ENCODE data around the gene FAM83D. TPM values are rescaled to one million over a fixed set of nuclear protein-coding genes. Genes with fewer than 3 reads are reported as not detected.

FAM83D gene
- total RNA-seq, 3 donors from 2014 or later = 1.3 to 1.9 (median 1.4) TPM

- Mint-ChIP-seq H3K4me3 (no peak overlapping the region), H3K4me1 (ENCODE audit: low read depth) (peaks cover 45% of the 10 kb centered on the region), H3K36me3 (ENCODE audit: insufficient read depth) (peaks cover 15% of the 10 kb centered on the region), H3K9me3 (no peaks in the 10 kb centered on the region), H3K27me3 (ENCODE audit: low read depth) (no peaks in the 10 kb centered on the region)
- DNase-seq (no peak), ATAC-seq (no peak)
These were observed 36.3 kb upstream of the FAM83D start for GRCh38 chr20:38889792-38890496.

- no peaks in the 10 kb centered on the region for H3K9me3 Mint-ChIP-seq
- H3K4me3 Mint-ChIP-seq = no peak overlapping the region
- H3K4me1 Mint-ChIP-seq (ENCODE audit: low read depth) = peaks cover 43% of the 10 kb centered on the region
- ATAC-seq (peak; percentile 32), DNase-seq (no peak)
- H3K27me3 Mint-ChIP-seq (ENCODE audit: low read depth) = no peaks in the 10 kb centered on the region
- H3K36me3 Mint-ChIP-seq (ENCODE audit: insufficient read depth) = peaks cover 15% of the 10 kb centered on the region
These were observed 35.8 kb upstream of the FAM83D start for GRCh38 chr20:38890497-38890818.

GRCh38 chr20:38892091-38892981, 33.9 kb upstream of the FAM83D start:
- Mint-ChIP-seq H3K9me3 (no peaks in the 10 kb centered on the region), H3K27me3 (ENCODE audit: low read depth) (no peaks in the 10 kb centered on the region), H3K4me3 (no peak overlapping the region), H3K4me1 (ENCODE audit: low read depth) (peaks cover 36% of the 10 kb centered on the region), H3K36me3 (ENCODE audit: insufficient read depth) (peaks cover 16% of the 10 kb centered on the region)
- ATAC-seq (no peak), DNase-seq (no peak)

- H3K4me1 Mint-ChIP-seq (ENCODE audit: low read depth) = peaks cover 35% of the 10 kb centered on the region
- H3K4me3 Mint-ChIP-seq = peak overlapping the region; percentile 55
- no peaks in the 10 kb centered on the region for H3K27me3 Mint-ChIP-seq (ENCODE audit: low read depth)
- DNase-seq (no peak), ATAC-seq (peak; percentile 8)
- H3K36me3 Mint-ChIP-seq (ENCODE audit: insufficient read depth) = peaks cover 22% of the 10 kb centered on the region
- no peaks in the 10 kb centered on the region for H3K9me3 Mint-ChIP-seq
These were observed 33.1 kb upstream of the FAM83D start for GRCh38 chr20:38893056-38893564.

- DNase-seq (peak; percentile 84), ATAC-seq (peak; percentile 88 to 90)
- Mint-ChIP-seq H3K9me3 (no peaks in the 10 kb centered on the region), H3K36me3 (ENCODE audit: insufficient read depth) (peaks cover 24% of the 10 kb centered on the region), H3K4me3 (peak overlapping the region; percentile 31), H3K27me3 (ENCODE audit: low read depth) (no peaks in the 10 kb centered on the region), H3K4me1 (ENCODE audit: low read depth) (peaks cover 35% of the 10 kb centered on the region)
These were observed 32.6 kb upstream of the FAM83D start for GRCh38 chr20:38893565-38894090.

- ATAC-seq = peak in 1 of 2 donors; percentile 2
- no peak for DNase-seq
- H3K9me3 Mint-ChIP-seq = no peaks in the 10 kb centered on the region
- no peaks in the 10 kb centered on the region for H3K27me3 Mint-ChIP-seq (ENCODE audit: low read depth)
- H3K36me3 Mint-ChIP-seq (ENCODE audit: insufficient read depth) = peaks cover 24% of the 10 kb centered on the region
- H3K4me1 Mint-ChIP-seq (ENCODE audit: low read depth) = peaks cover 35% of the 10 kb centered on the region
- peak overlapping the region; percentile 13 for H3K4me3 Mint-ChIP-seq
These were observed 31.9 kb upstream of the FAM83D start for GRCh38 chr20:38894091-38894847.

GRCh38 chr20:38895098-38895949, 30.9 kb upstream of the FAM83D start:
- DNase-seq (no peak), ATAC-seq (no peak)
- H3K4me1 Mint-ChIP-seq (ENCODE audit: low read depth) = peaks cover 31% of the 10 kb centered on the region
- no peaks in the 10 kb centered on the region for H3K9me3 Mint-ChIP-seq
- no peaks in the 10 kb centered on the region for H3K27me3 Mint-ChIP-seq (ENCODE audit: low read depth)
- peaks cover 26% of the 10 kb centered on the region for H3K36me3 Mint-ChIP-seq (ENCODE audit: insufficient read depth)
- no peak overlapping the region for H3K4me3 Mint-ChIP-seq

- no peak for ATAC-seq
- Mint-ChIP-seq H3K27me3 (ENCODE audit: low read depth) (no peaks in the 10 kb centered on the region), H3K4me3 (no peak overlapping the region), H3K9me3 (no peaks in the 10 kb centered on the region), H3K36me3 (ENCODE audit: insufficient read depth) (peaks cover 30% of the 10 kb centered on the region), H3K4me1 (ENCODE audit: low read depth) (peaks cover 26% of the 10 kb centered on the region)
- no peak for DNase-seq
These were observed 30.1 kb upstream of the FAM83D start for GRCh38 chr20:38896009-38896594.

GRCh38 chr20:38897267-38897666, 28.9 kb upstream of the FAM83D start:
- Mint-ChIP-seq H3K27me3 (ENCODE audit: low read depth) (no peaks in the 10 kb centered on the region), H3K9me3 (no peaks in the 10 kb centered on the region), H3K36me3 (ENCODE audit: insufficient read depth) (peaks cover 37% of the 10 kb centered on the region), H3K4me1 (ENCODE audit: low read depth) (peaks cover 24% of the 10 kb centered on the region), H3K4me3 (no peak overlapping the region)
- ATAC-seq (no peak), DNase-seq (no peak)

GRCh38 chr20:38900606-38901005, 25.6 kb upstream of the FAM83D start:
- H3K27me3 Mint-ChIP-seq (ENCODE audit: low read depth) = no peaks in the 10 kb centered on the region
- no peaks in the 10 kb centered on the region for H3K9me3 Mint-ChIP-seq
- H3K4me3 Mint-ChIP-seq = no peak overlapping the region
- ATAC-seq = no peak
- no peak for DNase-seq
- H3K4me1 Mint-ChIP-seq (ENCODE audit: low read depth) = no peaks in the 10 kb centered on the region
- H3K36me3 Mint-ChIP-seq (ENCODE audit: insufficient read depth) = peaks cover 60% of the 10 kb centered on the region

GRCh38 chr20:38902601-38903000, 23.6 kb upstream of the FAM83D start:
- Mint-ChIP-seq H3K36me3 (ENCODE audit: insufficient read depth) (peaks cover 65% of the 10 kb centered on the region), H3K4me1 (ENCODE audit: low read depth) (no peaks in the 10 kb centered on the region), H3K27me3 (ENCODE audit: low read depth) (no peaks in the 10 kb centered on the region), H3K9me3 (no peaks in the 10 kb centered on the region), H3K4me3 (no peak overlapping the region)
- ATAC-seq = no peak
- DNase-seq = no peak

GRCh38 chr20:38903335-38903734, 22.9 kb upstream of the FAM83D start:
- Mint-ChIP-seq H3K36me3 (ENCODE audit: insufficient read depth) (peaks cover 66% of the 10 kb centered on the region), H3K27me3 (ENCODE audit: low read depth) (no peaks in the 10 kb centered on the region), H3K9me3 (no peaks in the 10 kb centered on the region), H3K4me3 (no peak overlapping the region), H3K4me1 (ENCODE audit: low read depth) (no peaks in the 10 kb centered on the region)
- ATAC-seq (no peak), DNase-seq (no peak)

- peaks cover 72% of the 10 kb centered on the region for H3K36me3 Mint-ChIP-seq (ENCODE audit: insufficient read depth)
- no peaks in the 10 kb centered on the region for H3K4me1 Mint-ChIP-seq (ENCODE audit: low read depth)
- no peak overlapping the region for H3K4me3 Mint-ChIP-seq
- ATAC-seq = no peak
- H3K9me3 Mint-ChIP-seq = no peaks in the 10 kb centered on the region
- H3K27me3 Mint-ChIP-seq (ENCODE audit: low read depth) = no peaks in the 10 kb centered on the region
- DNase-seq = no peak
These were observed 20.8 kb upstream of the FAM83D start for GRCh38 chr20:38905375-38905774.
